HCT116 (cell line): ENCODE data around the gene RNF141. TPM values are rescaled to one million over a fixed set of nuclear protein-coding genes. Genes with fewer than 3 reads are reported as not detected.
A peak's percentile ranks its signal among the peaks of the same experiment; 100 is the strongest.

Experiments
- ATAC-seq: fragments of 200-7000 bp; cut with Tn5 transposase; 2 replicates; pipeline ENCODE4 v1.9.1; 2020; ENCODE audit warnings: mild to moderate bottlenecking, moderate library complexity
- BruUV-seq: library from RNA; stranded (reverse); fragments of 400-500 nt; replicated peaks from 2 replicates; lab custom pipeline; 2021; lab: Mats Ljungman, UMichigan
- CTCF ChIA-PET: fragments of 300-600 bp; sonication (Branson Sonifier 250); formaldehyde crosslinking; loops from one replicate; lab custom pipeline; 2021; ENCODE audit warnings: antibody characterized with exemption; lab: Charles Lee
- POLR2A ChIA-PET: fragments of 300-600, 350-600 bp; sonication (Branson Sonifier 250); formaldehyde crosslinking; loops from one replicate; lab custom pipeline; 2021; ENCODE audit warnings: antibody characterized with exemption; lab: Charles Lee
- RAD21 ChIA-PET, 2 experiments: fragments of 300-600 bp; sonication (Branson Sonifier 250); formaldehyde crosslinking; loops; one replicate each; lab custom pipeline; 2023; ENCODE audit warnings: low total read pairs in 2 of 2; ENCODE audit not compliant: uncharacterized antibody in 2 of 2, unreplicated experiment in 2 of 2, low non-redundant PET in 1 of 2; lab: Charles Lee
- DNase-seq: peaks from one replicate; pipeline ENCODE4 v3.0.0-alpha.2; 2010; ENCODE audit warnings: low read depth, low spot score
- H2AFZ ChIP-seq: fragments of 200-600 bp; shearing (Covaris generic), sonication (generic); 2 replicates; pipeline ENCODE4 v1.6.1; 2017; ENCODE audit warnings: low read depth, mixed run types, mixed read lengths, antibody characterized with exemption, low read length; ENCODE audit not compliant: poor library complexity, severe bottlenecking
- H3K27ac ChIP-seq: 2 replicates; pipeline ENCODE4 v1.5.1; 2012; ENCODE audit warnings: low read depth, low read length
- H3K27me3 ChIP-seq: fragments of 200-600 bp; sonication (generic); 2 replicates; pipeline ENCODE4 v1.6.1; 2016; ENCODE audit warnings: mixed run types, low read length, mixed read lengths; ENCODE audit not compliant: insufficient read depth
- H3K36me3 ChIP-seq, 2 experiments: fragments of 200-500 bp in 1 of 2; fragments of 200-600 bp in 1 of 2; sonication (Bioruptor generic) in 1 of 2; sonication (generic) in 1 of 2; 2 replicates each; pipeline versions ENCODE4 v1.5.1 to v1.6.1; 2014 to 2016; ENCODE audit warnings: low read length in 2 of 2, inconsistent platforms in 1 of 2, mixed read lengths in 1 of 2, mixed run types in 1 of 2; ENCODE audit not compliant: insufficient read depth in 2 of 2, control insufficient read depth in 1 of 2
- H3K4me1 ChIP-seq, 2 experiments: fragments of 200-600 bp in 1 of 2; sonication (generic) in 1 of 2; 2 replicates each; pipeline versions ENCODE4 v1.5.1 to v1.6.1; 2012 to 2017; ENCODE audit warnings: low read length in 2 of 2, inconsistent platforms in 1 of 2, mild to moderate bottlenecking in 1 of 2, mixed read lengths in 1 of 2, mixed run types in 1 of 2, moderate library complexity in 1 of 2; ENCODE audit not compliant: insufficient read depth in 2 of 2, control insufficient read depth in 1 of 2
- H3K4me2 ChIP-seq: fragments of 200-600 bp; sonication (generic); 2 replicates; pipeline ENCODE4 v1.6.1; 2017; ENCODE audit warnings: mixed run types, low read length, mixed read lengths
- H3K4me3 ChIP-seq, 2 experiments: fragments of 200-600 bp in 1 of 2; sonication (generic) in 1 of 2; replicated peaks in 1 of 2; 2 replicates each; pipeline ENCODE4 v1.5.1; 2011 to 2016; ENCODE audit warnings: low read length in 2 of 2, control low read depth in 1 of 2, low read depth in 1 of 2, mild to moderate bottlenecking in 1 of 2, mixed read lengths in 1 of 2, mixed run types in 1 of 2
- H3K79me2 ChIP-seq: fragments of 200-600 bp; sonication (generic); 2 replicates; pipeline ENCODE4 v1.6.1; 2017; ENCODE audit warnings: mild to moderate bottlenecking, mixed run types, low read length, moderate library complexity, mixed read lengths; ENCODE audit not compliant: insufficient read depth
- H3K9ac ChIP-seq: fragments of 200-600 bp; sonication (generic); 2 replicates; pipeline ENCODE4 v1.6.1; 2016; ENCODE audit warnings: low read length, mixed read lengths
- H3K9me2 ChIP-seq: fragments of 200-600 bp; sonication (generic), shearing (Covaris generic); 2 replicates; pipeline ENCODE4 v1.6.1; 2017; ENCODE audit warnings: mixed run types, mild to moderate bottlenecking, moderate library complexity; ENCODE audit not compliant: insufficient read depth
- H3K9me3 ChIP-seq, 2 experiments: fragments of 200-500 bp in 1 of 2; fragments of 200-600 bp in 1 of 2; sonication (Bioruptor generic) in 1 of 2; sonication (generic) in 1 of 2; 2 replicates each; pipeline ENCODE4 v1.6.1; 2014 to 2017; ENCODE audit warnings: low read length in 2 of 2, mixed read lengths in 2 of 2, inconsistent platforms in 1 of 2, low read depth in 1 of 2, mild to moderate bottlenecking in 1 of 2, mixed run types in 1 of 2, moderate library complexity in 1 of 2; ENCODE audit not compliant: control insufficient read depth in 1 of 2, insufficient read depth in 1 of 2
- H4K20me1 ChIP-seq: fragments of 200-600 bp; sonication (generic), shearing (Covaris generic); 2 replicates; pipeline ENCODE4 v1.6.1; 2017; ENCODE audit warnings: mixed run types, mild to moderate bottlenecking, moderate library complexity; ENCODE audit not compliant: insufficient read depth
- ATF3 ChIP-seq: IDR thresholded peaks from 2 replicates; pipeline ENCODE4 v1.6.1; 2012
- CEBPB ChIP-seq: IDR thresholded peaks from 2 replicates; pipeline ENCODE4 v1.6.1; 2012; ENCODE audit warnings: low read depth
- CTCF ChIP-seq, 3 experiments: fragments of 200-600 bp in 1 of 3; sonication (generic) in 1 of 3; IDR thresholded peaks in 2 of 3; conservative IDR thresholded peaks in 1 of 3; 2 replicates each; pipeline ENCODE4 v1.5.1; 2012 to 2017; ENCODE audit warnings: low read depth in 2 of 3, low read length in 2 of 3, antibody characterized with exemption in 1 of 3, borderline replicate concordance in 1 of 3, control low read depth in 1 of 3, mild to moderate bottlenecking in 1 of 3, mixed read lengths in 1 of 3, mixed run types in 1 of 3, moderate library complexity in 1 of 3; ENCODE audit not compliant: insufficient read depth in 1 of 3
- EGR1 ChIP-seq: IDR thresholded peaks from 2 replicates; pipeline ENCODE4 v1.6.1; 2012; ENCODE audit warnings: low read depth
- EZH2 ChIP-seq: fragments of 200-600 bp; sonication (generic); IDR thresholded peaks from 2 replicates; pipeline ENCODE4 v1.6.1; 2017; ENCODE audit warnings: antibody characterized with exemption, mixed run types
- EZH2phosphoT487 ChIP-seq: fragments of 200-600 bp; IDR thresholded peaks from 2 replicates; pipeline ENCODE4 v1.6.1; 2018; ENCODE audit warnings: antibody characterized with exemption, borderline replicate concordance
- JUND ChIP-seq: IDR thresholded peaks from 2 replicates; pipeline ENCODE4 v1.6.1; 2012
- POLR2A ChIP-seq: IDR thresholded peaks from 2 replicates; pipeline ENCODE4 v1.7.0; 2011; ENCODE audit warnings: borderline replicate concordance; ENCODE audit not compliant: insufficient read depth, insufficient read length; ENCODE audit errors: extremely low read depth
- POLR2AphosphoS5 ChIP-seq: IDR thresholded peaks from 2 replicates; pipeline ENCODE4 v1.6.1; 2011; ENCODE audit warnings: mild to moderate bottlenecking, low read depth, low read length, moderate library complexity
- SIN3A ChIP-seq: IDR thresholded peaks from 2 replicates; pipeline ENCODE4 v1.6.1; 2012; ENCODE audit warnings: low read depth
- SP1 ChIP-seq: IDR thresholded peaks from 2 replicates; pipeline ENCODE4 v1.6.1; 2012; ENCODE audit warnings: low read depth
- SRF ChIP-seq: IDR thresholded peaks from 2 replicates; pipeline ENCODE4 v1.6.1; 2012; ENCODE audit warnings: low read depth
- TCF7L2 ChIP-seq: IDR thresholded peaks from 2 replicates; pipeline ENCODE4 v1.7.0; 2011; ENCODE audit warnings: borderline replicate concordance, inconsistent platforms; ENCODE audit not compliant: insufficient read depth, insufficient read length; ENCODE audit errors: extremely low read depth
- YY1 ChIP-seq: IDR thresholded peaks from 2 replicates; pipeline ENCODE4 v1.6.1; 2011; ENCODE audit warnings: low read length, low read depth, moderate library complexity, mild to moderate bottlenecking; ENCODE audit not compliant: insufficient replicate concordance; ENCODE audit errors: extremely low read depth
- ZFX ChIP-seq: fragments of 450-650 bp; IDR thresholded peaks from 2 replicates; pipeline ENCODE4 v1.6.1; 2017
- ZNF274 ChIP-seq: fragments of 200-500 bp; sonication (Bioruptor generic); IDR thresholded peaks from 2 replicates; pipeline ENCODE4 v1.6.1; 2014; ENCODE audit warnings: mild to moderate bottlenecking, low read depth, low read length, inconsistent platforms
- intact Hi-C: fragments of 100-400 bp; cut with micrococcal nuclease; formaldehyde crosslinking; loops from 2 replicates; pipeline ENCODE4 v1.10.0; 2022
- total RNA-seq: library from RNA; stranded (reverse); gene quantifications from one replicate; pipeline ENCODE4 v1.2.1, GENCODE V29; 2021; ENCODE audit not compliant: unreplicated experiment
- TF ChIP-seq, protein P1 (sequence below): IDR thresholded peaks from 2 replicates; pipeline ENCODE4 v1.6.1; 2012
- TF ChIP-seq, protein P2 (sequence below): IDR thresholded peaks from 2 replicates; pipeline ENCODE4 v1.6.1; 2011; ENCODE audit warnings: mild to moderate bottlenecking, low read length, moderate library complexity; ENCODE audit not compliant: insufficient replicate concordance; ENCODE audit errors: extremely low read depth

Gene RNF141
- total RNA-seq, 1 experiment from 2014 or later, result 133 TPM

DNA sequence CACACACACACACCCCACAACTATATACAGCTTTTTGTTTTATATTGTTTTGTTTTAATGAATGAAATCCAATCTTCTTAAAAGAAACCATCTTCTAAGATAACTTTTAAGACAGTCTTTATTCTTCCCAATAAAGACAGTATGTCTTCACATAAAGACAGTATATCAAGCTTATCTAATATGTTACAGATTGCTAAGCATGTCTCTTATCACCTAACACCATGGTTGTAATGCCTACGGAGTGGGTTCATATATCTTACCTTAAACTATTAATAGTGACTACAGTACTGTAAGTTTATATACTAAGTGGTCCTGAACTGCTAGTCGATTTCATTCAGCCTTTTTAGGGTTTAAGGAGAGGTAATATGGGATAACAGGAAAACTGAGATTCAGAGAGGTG lies 8.5 kb downstream of the RNF141 start (continued):
- TF ChIP-seq ZNF274 (no peak), EGR1 (no peak), POLR2AphosphoS5 (no peak)

- Histone ChIP-seq H3K27ac (peak overlapping the region; percentile 90), H3K27me3 (no peaks in the 10 kb centered on the region), H3K4me2 (peak overlapping the region; percentile 77), H3K4me3 (0 out of 4 replicates have a peak overlapping the region, but pooled peaks of 1 of the 2 experiments have one; percentile 3), H3K36me3 (peaks cover 8 to 61% of the 10 kb centered on the region in 2 experiments; a peak in 3 of 4 replicates), H3K9me3 (no peaks in the 10 kb centered on the region), H3K9me2 (no peaks in the 10 kb centered on the region), H3K79me2 (peaks cover 76% of the 10 kb centered on the region), H4K20me1 (no peaks in the 10 kb centered on the region), H3K9ac (peak overlapping the region; percentile 31), H2AFZ (no peak overlapping the region), H3K4me1 (peaks cover 50 to 85% of the 10 kb centered on the region in 2 experiments)
- intact Hi-C loops, result loop anchor here (5.0 kb wide), 1 partner anchor 208 kb away; no protein-coding TSS in a partner anchor
- RAD21 ChIA-PET, result no interaction called here
- ATAC-seq, result no peak
- no peak for DNase-seq
- CTCF ChIA-PET, result no interaction called here
- no TSS peak for BruUV-seq
- POLR2A ChIA-PET, result no interaction called here
- TF ChIP-seq, protein P1, sequence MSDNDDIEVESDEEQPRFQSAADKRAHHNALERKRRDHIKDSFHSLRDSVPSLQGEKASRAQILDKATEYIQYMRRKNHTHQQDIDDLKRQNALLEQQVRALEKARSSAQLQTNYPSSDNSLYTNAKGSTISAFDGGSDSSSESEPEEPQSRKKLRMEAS, result no peak
- TF ChIP-seq POLR2AphosphoS5 (no peak), SP1 (no peak), YY1 (no peak), SIN3A (no peak), SRF (no peak), TCF7L2 (no peak), ATF3 (no peak), ZNF274 (no peak), CEBPB (no peak), EGR1 (no peak), ZFX (no peak), JUND (no peak), EZH2phosphoT487 (no peak), POLR2A (no peak), EZH2 (no peak), CTCF (IDR thresholded peaks at IDR 0.05 in 2 of 3, conservative IDR thresholded peaks at IDR 0.05 in 1 of 3; ENCODE audit: borderline replicate concordance in 1 of 3, insufficient read depth in 1 of 3, low read depth in 2 of 3, low read length in 2 of 3) (no peak)
- TF ChIP-seq, protein P2, sequence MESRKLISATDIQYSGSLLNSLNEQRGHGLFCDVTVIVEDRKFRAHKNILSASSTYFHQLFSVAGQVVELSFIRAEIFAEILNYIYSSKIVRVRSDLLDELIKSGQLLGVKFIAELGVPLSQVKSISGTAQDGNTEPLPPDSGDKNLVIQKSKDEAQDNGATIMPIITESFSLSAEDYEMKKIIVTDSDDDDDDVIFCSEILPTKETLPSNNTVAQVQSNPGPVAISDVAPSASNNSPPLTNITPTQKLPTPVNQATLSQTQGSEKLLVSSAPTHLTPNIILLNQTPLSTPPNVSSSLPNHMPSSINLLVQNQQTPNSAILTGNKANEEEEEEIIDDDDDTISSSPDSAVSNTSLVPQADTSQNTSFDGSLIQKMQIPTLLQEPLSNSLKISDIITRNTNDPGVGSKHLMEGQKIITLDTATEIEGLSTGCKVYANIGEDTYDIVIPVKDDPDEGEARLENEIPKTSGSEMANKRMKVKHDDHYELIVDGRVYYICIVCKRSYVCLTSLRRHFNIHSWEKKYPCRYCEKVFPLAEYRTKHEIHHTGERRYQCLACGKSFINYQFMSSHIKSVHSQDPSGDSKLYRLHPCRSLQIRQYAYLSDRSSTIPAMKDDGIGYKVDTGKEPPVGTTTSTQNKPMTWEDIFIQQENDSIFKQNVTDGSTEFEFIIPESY, result no peak
These were observed 11.7 kb downstream of the RNF141 start for GRCh38 chr11:10529279-10529678.
